ENCODE measurements around the gene GLIS1.

The GLIS1 gene

GRCh38 chr1:53717025-53717804 lies 21.7 kb downstream of the GLIS1 start:
- no peak for DNase-seq

GRCh38 chr1:53716150-53716549 lies 22.8 kb downstream of the GLIS1 start:
- no peak for DNase-seq

- DNase-seq, result no peak
Measured at GRCh38 chr1:53715478-53715877, 23.5 kb downstream of the GLIS1 start.

- DNase-seq, result no peak
Measured at GRCh38 chr1:53712276-53712675, 26.7 kb downstream of the GLIS1 start.

GRCh38 chr1:53710584-53710983 lies 28.4 kb downstream of the GLIS1 start:
- no peak for DNase-seq

GRCh38 chr1:53708687-53709086 lies 30.3 kb downstream of the GLIS1 start:
- DNase-seq, result no peak

- DNase-seq, result no peak
Measured at GRCh38 chr1:53706356-53706755, 32.6 kb downstream of the GLIS1 start.

GRCh38 chr1:53705446-53706096 lies 33.4 kb downstream of the GLIS1 start:
- no peak for DNase-seq

- no peak for DNase-seq
Measured at GRCh38 chr1:53704804-53705445, 34.0 kb downstream of the GLIS1 start.

GRCh38 chr1:53704304-53704703 lies 34.7 kb downstream of the GLIS1 start:
- DNase-seq, result no peak

- no peak for DNase-seq
Measured at GRCh38 chr1:53703174-53703573, 35.8 kb downstream of the GLIS1 start.

GRCh38 chr1:53702341-53702740 lies 36.6 kb downstream of the GLIS1 start:
- DNase-seq, result no peak

- no peak for DNase-seq
Measured at GRCh38 chr1:53700776-53701175, 38.2 kb downstream of the GLIS1 start.

- no peak for DNase-seq
Measured at GRCh38 chr1:53699981-53700380, 39.0 kb downstream of the GLIS1 start.

GRCh38 chr1:53698384-53698980 lies 40.5 kb downstream of the GLIS1 start:
- DNase-seq, result no peak

GRCh38 chr1:53697721-53698383 lies 41.1 kb downstream of the GLIS1 start:
- no peak for DNase-seq

GRCh38 chr1:53696990-53697389 lies 42.0 kb downstream of the GLIS1 start:
- no peak for DNase-seq

GRCh38 chr1:53696571-53696970 lies 42.4 kb downstream of the GLIS1 start:
- no peak for DNase-seq

GRCh38 chr1:53696051-53696450 lies 42.9 kb downstream of the GLIS1 start:
- DNase-seq, result no peak

GRCh38 chr1:53695116-53695515 lies 43.8 kb downstream of the GLIS1 start:
- DNase-seq, result no peak

- DNase-seq, result no peak
Measured at GRCh38 chr1:53694718-53695091, 44.3 kb downstream of the GLIS1 start.

GRCh38 chr1:53693773-53694717 lies 44.9 kb downstream of the GLIS1 start:
- DNase-seq, result no peak

Data from hippocampal formation (tissue), 2 donors.